ENCODE results near the gene HMOX1. TPM values are rescaled to one million over a fixed set of nuclear protein-coding genes. Genes with fewer than 3 reads are reported as not detected.

HMOX1 gene
- total and polyA plus RNA-seq, 4 donors = 18.7 to 108 (median 59.7) TPM

- no peak overlapping the region for H3K4me3 ChIP-seq (ENCODE audit: low read depth in 1 of 3, low read length in 3 of 3)
- 87% methylated on average over 12 of the region's 12 CpGs for WGBS
- no peaks in the 10 kb centered on the region for H3K9me3 ChIP-seq (ENCODE audit: control insufficient read depth in 4 of 4, low read length in 3 of 4)
- DNase-seq (ENCODE audit: low spot score) = no peak
- no peaks in the 10 kb centered on the region for H3K27me3 ChIP-seq (ENCODE audit: control insufficient read depth in 4 of 4, insufficient read depth in 4 of 4, low read length in 3 of 4)
- H3K27ac ChIP-seq (ENCODE audit: low read depth in 1 of 2, low read length in 2 of 2) = no peak overlapping the region
- peaks cover 0 to under 1% (median 0%) of the 10 kb centered on the region in 4 donors for H3K4me1 ChIP-seq (ENCODE audit: control insufficient read depth in 4 of 4, insufficient read depth in 4 of 4, low read length in 3 of 4)
- no peak overlapping the region for H3K9ac ChIP-seq (ENCODE audit: low read depth in 1 of 2, low read length in 2 of 2)
- peaks cover 26 to 85% (median 57%) of the 10 kb centered on the region in 4 donors for H3K36me3 ChIP-seq (ENCODE audit: control insufficient read depth in 4 of 4, insufficient read depth in 3 of 4, low read depth in 1 of 4, low read length in 3 of 4)
- no peak for TF ChIP-seq RXRA (IDR thresholded peaks at IDR 0.05)
- TF ChIP-seq FOXA2 (IDR thresholded peaks at IDR 0.05) = no peak
- TF ChIP-seq MAX (IDR thresholded peaks at IDR 0.05) = no peak
- TF ChIP-seq JUND (IDR thresholded peaks at IDR 0.05) = no peak
- TF ChIP-seq ATF3 (IDR thresholded peaks at IDR 0.05) = no peak
- no peak for TF ChIP-seq EGR1 (IDR thresholded peaks at IDR 0.05; ENCODE audit: low read depth in 2 of 2)
- no peak for TF ChIP-seq TAF1 (conservative IDR thresholded peaks at IDR 0.05)
- no peak for TF ChIP-seq REST (IDR thresholded peaks at IDR 0.05)
- TF ChIP-seq RAD21 (IDR thresholded peaks at IDR 0.05) = no peak
- no peak for TF ChIP-seq HNF4G (IDR thresholded peaks at IDR 0.05)
- no peak for TF ChIP-seq SP1 (IDR thresholded peaks at IDR 0.05)
- TF ChIP-seq YY1 (IDR thresholded peaks at IDR 0.05) = no peak
- no peak for TF ChIP-seq ZBTB33 (IDR thresholded peaks at IDR 0.05)
- no peak for TF ChIP-seq HNF4A (conservative IDR thresholded peaks at IDR 0.05)
- no peak for TF ChIP-seq FOXA1 (IDR thresholded peaks at IDR 0.05)
- no peak for TF ChIP-seq CTCF (IDR thresholded peaks at IDR 0.05; ENCODE audit: low read depth, low read length, missing input control)
Measured at GRCh38 chr22:35335936-35336781, 44.7 kb upstream of the HMOX1 start.
